Measurements from ENCODE around the gene SERPINI2. TPM values are rescaled to one million over a fixed set of nuclear protein-coding genes. Genes with fewer than 3 reads are reported as not detected.

The SERPINI2 gene
- total and polyA plus RNA-seq, 2 experiments from 2014 or later: 0.57 TPM; not detected in 1

DNA sequence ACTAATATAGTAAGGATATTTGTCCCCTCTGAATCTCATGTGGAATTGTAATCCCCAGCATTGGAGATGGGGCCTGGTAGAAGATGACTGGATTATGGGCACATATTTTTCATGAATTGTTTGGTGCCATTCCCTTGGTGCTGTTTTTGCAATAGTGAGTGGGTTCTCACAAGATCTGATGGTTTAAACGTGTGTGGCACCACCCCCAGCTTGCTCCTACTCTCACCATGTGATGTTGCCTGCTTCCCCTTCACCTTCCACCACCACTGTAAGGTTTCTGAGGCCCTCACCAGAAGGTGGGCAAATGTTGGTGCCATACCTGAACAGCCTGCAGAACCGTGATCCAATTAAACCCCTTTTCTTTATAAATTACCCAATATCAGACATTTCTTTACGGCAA is 28.1 kb upstream of the SERPINI2 start:
- H3K36me3 ChIP-seq: no peaks in the 10 kb centered on the region
- H3K27ac ChIP-seq: no peak overlapping the region
- no peak for DNase-seq (ENCODE audit: low read depth in 1 of 2, low spot score in 1 of 2)
- no peaks in the 10 kb centered on the region for H3K27me3 ChIP-seq
- no peaks in the 10 kb centered on the region for H3K9me3 ChIP-seq (ENCODE audit: low read depth)
- peaks cover 26% of the 10 kb centered on the region for H3K4me1 ChIP-seq (ENCODE audit: low read depth)
- H3K4me3 ChIP-seq: no peak overlapping the region
- TF ChIP-seq, protein P1, sequence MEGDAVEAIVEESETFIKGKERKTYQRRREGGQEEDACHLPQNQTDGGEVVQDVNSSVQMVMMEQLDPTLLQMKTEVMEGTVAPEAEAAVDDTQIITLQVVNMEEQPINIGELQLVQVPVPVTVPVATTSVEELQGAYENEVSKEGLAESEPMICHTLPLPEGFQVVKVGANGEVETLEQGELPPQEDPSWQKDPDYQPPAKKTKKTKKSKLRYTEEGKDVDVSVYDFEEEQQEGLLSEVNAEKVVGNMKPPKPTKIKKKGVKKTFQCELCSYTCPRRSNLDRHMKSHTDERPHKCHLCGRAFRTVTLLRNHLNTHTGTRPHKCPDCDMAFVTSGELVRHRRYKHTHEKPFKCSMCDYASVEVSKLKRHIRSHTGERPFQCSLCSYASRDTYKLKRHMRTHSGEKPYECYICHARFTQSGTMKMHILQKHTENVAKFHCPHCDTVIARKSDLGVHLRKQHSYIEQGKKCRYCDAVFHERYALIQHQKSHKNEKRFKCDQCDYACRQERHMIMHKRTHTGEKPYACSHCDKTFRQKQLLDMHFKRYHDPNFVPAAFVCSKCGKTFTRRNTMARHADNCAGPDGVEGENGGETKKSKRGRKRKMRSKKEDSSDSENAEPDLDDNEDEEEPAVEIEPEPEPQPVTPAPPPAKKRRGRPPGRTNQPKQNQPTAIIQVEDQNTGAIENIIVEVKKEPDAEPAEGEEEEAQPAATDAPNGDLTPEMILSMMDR (IDR thresholded peaks at IDR 0.05; ENCODE audit: low read depth, low read length): no peak

DNA sequence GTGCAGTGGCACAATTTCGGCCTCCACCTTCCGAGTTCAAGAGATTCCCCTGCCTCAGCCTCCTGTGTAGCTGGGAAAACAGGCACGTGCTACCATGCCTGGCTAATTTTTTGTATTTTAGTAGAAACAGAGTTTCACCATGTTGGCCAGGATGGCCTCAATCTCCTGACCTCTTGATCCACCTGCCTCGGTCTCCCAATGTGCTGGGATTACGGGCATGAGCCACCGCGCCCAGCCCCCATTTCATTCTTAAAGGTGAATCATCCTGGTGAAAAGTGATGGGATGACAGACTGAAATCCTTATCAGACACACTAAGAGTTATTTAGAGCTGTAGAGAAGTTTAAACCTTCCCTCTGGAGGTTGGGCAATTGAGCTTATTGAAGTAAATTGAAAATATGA is 24.1 kb upstream of the SERPINI2 start:
- Histone ChIP-seq H3K27me3 (no peaks in the 10 kb centered on the region), H3K4me1 (ENCODE audit: low read depth) (peaks cover 26% of the 10 kb centered on the region), H3K9me3 (ENCODE audit: low read depth) (no peaks in the 10 kb centered on the region), H3K27ac (no peak overlapping the region), H3K36me3 (no peaks in the 10 kb centered on the region), H3K4me3 (no peak overlapping the region)
- DNase-seq (ENCODE audit: low read depth in 1 of 2, low spot score in 1 of 2): no peak
- TF ChIP-seq, protein P1 (IDR thresholded peaks at IDR 0.05; ENCODE audit: low read depth, low read length): no peak

DNA sequence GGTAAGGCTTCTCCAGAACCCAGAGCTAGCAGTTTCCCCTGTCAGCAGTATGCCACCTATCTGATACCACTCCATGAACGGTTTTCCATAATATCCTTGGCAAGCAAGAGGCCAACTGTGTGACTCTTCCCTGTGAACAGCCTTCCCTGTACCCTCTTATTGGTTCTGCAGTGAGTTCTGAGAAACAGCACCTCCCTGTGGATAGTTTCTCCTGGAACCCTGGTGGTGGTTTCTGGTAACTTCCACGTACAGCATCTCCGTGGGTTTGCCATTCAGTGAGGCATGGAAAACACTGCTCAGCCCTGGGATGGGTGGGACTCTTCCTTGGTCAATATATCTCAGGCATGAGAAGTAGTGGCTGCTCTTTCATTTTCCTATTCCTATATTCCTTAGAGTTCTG is 19.4 kb upstream of the SERPINI2 start:
- DNase-seq (ENCODE audit: low read depth in 1 of 2, low spot score in 1 of 2): no peak
- Histone ChIP-seq H3K36me3 (no peaks in the 10 kb centered on the region), H3K4me3 (no peak overlapping the region), H3K27me3 (no peaks in the 10 kb centered on the region), H3K27ac (no peak overlapping the region), H3K9me3 (ENCODE audit: low read depth) (no peaks in the 10 kb centered on the region), H3K4me1 (ENCODE audit: low read depth) (peaks cover 4% of the 10 kb centered on the region)
- TF ChIP-seq, protein P1 (IDR thresholded peaks at IDR 0.05; ENCODE audit: low read depth, low read length): no peak

DNA sequence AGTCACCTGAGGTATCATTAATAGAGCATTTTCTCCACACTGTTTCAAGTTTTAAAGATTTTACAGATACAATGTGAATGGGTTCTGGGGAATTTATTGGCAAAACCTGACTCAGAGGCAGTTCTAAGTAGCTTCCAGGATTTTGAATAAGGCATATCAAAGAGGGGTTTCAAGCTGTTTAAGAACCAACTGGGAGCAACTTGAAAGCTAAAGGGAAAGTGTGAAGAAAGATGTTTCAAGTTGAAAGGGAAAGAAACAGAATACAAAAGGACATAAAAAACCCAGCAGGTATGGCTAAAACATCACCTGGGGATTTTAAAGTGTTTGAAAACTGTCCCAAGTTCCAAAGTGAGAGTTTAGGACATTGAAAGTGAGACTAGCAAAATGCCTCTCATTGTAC is 17.8 kb upstream of the SERPINI2 start:
- no peaks in the 10 kb centered on the region for H3K27me3 ChIP-seq
- TF ChIP-seq, protein P1 (IDR thresholded peaks at IDR 0.05; ENCODE audit: low read depth, low read length): no peak
- no peak overlapping the region for H3K27ac ChIP-seq
- no peaks in the 10 kb centered on the region for H3K9me3 ChIP-seq (ENCODE audit: low read depth)
- no peak overlapping the region for H3K4me3 ChIP-seq
- no peaks in the 10 kb centered on the region for H3K36me3 ChIP-seq
- no peaks in the 10 kb centered on the region for H3K4me1 ChIP-seq (ENCODE audit: low read depth)
- no peak for DNase-seq (ENCODE audit: low read depth in 1 of 2, low spot score in 1 of 2)

DNA sequence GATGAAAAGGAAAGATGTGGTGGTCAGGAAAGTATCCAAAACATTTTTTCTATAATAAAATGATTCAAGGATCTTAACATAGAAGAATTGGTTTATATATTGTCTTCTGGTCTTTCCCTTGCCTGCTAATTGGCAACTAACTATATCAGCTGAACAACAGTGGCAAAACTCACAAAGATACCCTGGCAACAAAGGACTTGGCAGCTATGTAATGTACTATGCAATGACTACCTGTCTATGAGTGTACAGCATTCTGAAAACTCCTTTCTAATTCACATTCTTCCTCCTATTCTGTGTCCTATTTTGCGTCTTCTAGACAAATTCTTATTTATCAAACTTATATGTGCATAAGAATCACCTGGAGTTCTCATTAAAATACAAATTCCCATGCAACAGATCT is 15.7 kb upstream of the SERPINI2 start:
- Histone ChIP-seq H3K36me3 (no peaks in the 10 kb centered on the region), H3K9me3 (ENCODE audit: low read depth) (no peaks in the 10 kb centered on the region), H3K4me3 (no peak overlapping the region), H3K4me1 (ENCODE audit: low read depth) (no peaks in the 10 kb centered on the region), H3K27ac (no peak overlapping the region), H3K27me3 (no peaks in the 10 kb centered on the region)
- TF ChIP-seq, protein P1 (IDR thresholded peaks at IDR 0.05; ENCODE audit: low read depth, low read length): no peak
- DNase-seq (ENCODE audit: low read depth in 1 of 2, low spot score in 1 of 2): no peak

DNA sequence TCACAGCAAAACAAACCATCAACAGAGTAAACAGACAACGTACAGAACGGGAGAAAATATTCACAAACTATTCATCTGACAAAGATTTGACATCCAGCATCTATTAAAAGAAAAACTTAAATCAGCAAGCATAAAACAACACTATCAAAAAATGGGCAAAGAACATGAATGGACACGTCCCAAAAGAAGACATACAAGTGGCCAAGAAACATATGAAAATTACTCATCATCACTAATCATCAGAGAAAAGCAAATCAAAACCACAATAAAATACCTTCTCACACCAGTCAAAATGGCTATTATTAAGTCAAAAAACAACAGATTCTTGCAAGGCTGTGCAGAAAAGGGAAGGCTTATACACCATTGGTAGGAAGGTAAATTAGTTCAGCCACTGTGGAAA is 13.7 kb upstream of the SERPINI2 start:
- H3K9me3 ChIP-seq (ENCODE audit: low read depth): no peaks in the 10 kb centered on the region
- no peaks in the 10 kb centered on the region for H3K27me3 ChIP-seq
- TF ChIP-seq, protein P1 (IDR thresholded peaks at IDR 0.05; ENCODE audit: low read depth, low read length): no peak
- H3K4me3 ChIP-seq: no peak overlapping the region
- H3K36me3 ChIP-seq: no peaks in the 10 kb centered on the region
- H3K27ac ChIP-seq: no peak overlapping the region
- no peak for DNase-seq (ENCODE audit: low read depth in 1 of 2, low spot score in 1 of 2)
- H3K4me1 ChIP-seq (ENCODE audit: low read depth): no peaks in the 10 kb centered on the region

Data from cardiac muscle cell (in vitro differentiated cells and primary cell).